NAMALWA (cell line): ENCODE results near the gene CHD5.

ENCODE experiments used
- DNase-seq: peaks from one replicate; pipeline ENCODE4 v3.0.0-alpha.2; 2015; ENCODE audit warnings: low spot score

The CHD5 gene

GRCh38 chr1:6062670-6063069 is 117.5 kb downstream of the CHD5 start:
- DNase-seq = no peak

- DNase-seq = no peak
Measured at GRCh38 chr1:6059866-6060265, 120.3 kb downstream of the CHD5 start.

GRCh38 chr1:6057170-6057845 is 122.8 kb downstream of the CHD5 start:
- DNase-seq = no peak

GRCh38 chr1:6056572-6056948 is 123.6 kb downstream of the CHD5 start:
- DNase-seq = no peak

- DNase-seq = peak; percentile 70
Measured at GRCh38 chr1:6054596-6054995, 125.5 kb downstream of the CHD5 start.

GRCh38 chr1:6053206-6053546 is 126.9 kb downstream of the CHD5 start:
- no peak for DNase-seq

GRCh38 chr1:6052543-6053205 is 127.4 kb downstream of the CHD5 start:
- DNase-seq = peak; percentile 65
